ENCODE data around the gene PCDHGB3. TPM values are rescaled to one million over a fixed set of nuclear protein-coding genes. Genes with fewer than 3 reads are reported as not detected.

Gene PCDHGB3
- total RNA-seq, 1 donor from 2014 or later: 2.2 TPM

DNA sequence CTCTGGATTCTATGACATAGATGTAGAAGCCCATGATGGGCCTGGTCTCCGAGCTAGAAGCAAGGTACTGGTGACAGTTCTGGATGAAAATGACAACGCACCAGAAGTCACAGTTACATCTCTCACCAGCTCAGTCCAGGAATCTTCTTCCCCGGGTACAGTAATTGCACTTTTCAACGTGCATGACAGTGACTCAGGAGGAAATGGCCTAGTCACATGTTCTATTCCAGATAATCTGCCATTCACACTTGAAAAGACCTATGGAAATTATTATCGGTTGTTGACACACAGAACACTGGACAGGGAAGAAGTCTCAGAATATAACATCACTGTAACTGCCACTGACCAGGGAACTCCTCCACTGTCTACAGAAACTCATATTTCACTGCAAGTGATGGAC is 13.9 kb upstream of the PCDHGB3 start:
- no peak overlapping the region for H3K4me3 ChIP-seq
- DNase-seq (no peak), ATAC-seq (no peak)
- H3K4me1 ChIP-seq: no peaks in the 10 kb centered on the region
- H3K27me3 ChIP-seq (ENCODE audit: low read depth): peaks cover 27% of the 10 kb centered on the region
- H3K9me3 ChIP-seq: peaks cover 62% of the 10 kb centered on the region
- H3K36me3 ChIP-seq: no peaks in the 10 kb centered on the region
- H3K27ac ChIP-seq: no peak overlapping the region
- TF ChIP-seq, protein P1, sequence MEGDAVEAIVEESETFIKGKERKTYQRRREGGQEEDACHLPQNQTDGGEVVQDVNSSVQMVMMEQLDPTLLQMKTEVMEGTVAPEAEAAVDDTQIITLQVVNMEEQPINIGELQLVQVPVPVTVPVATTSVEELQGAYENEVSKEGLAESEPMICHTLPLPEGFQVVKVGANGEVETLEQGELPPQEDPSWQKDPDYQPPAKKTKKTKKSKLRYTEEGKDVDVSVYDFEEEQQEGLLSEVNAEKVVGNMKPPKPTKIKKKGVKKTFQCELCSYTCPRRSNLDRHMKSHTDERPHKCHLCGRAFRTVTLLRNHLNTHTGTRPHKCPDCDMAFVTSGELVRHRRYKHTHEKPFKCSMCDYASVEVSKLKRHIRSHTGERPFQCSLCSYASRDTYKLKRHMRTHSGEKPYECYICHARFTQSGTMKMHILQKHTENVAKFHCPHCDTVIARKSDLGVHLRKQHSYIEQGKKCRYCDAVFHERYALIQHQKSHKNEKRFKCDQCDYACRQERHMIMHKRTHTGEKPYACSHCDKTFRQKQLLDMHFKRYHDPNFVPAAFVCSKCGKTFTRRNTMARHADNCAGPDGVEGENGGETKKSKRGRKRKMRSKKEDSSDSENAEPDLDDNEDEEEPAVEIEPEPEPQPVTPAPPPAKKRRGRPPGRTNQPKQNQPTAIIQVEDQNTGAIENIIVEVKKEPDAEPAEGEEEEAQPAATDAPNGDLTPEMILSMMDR (IDR thresholded peaks at IDR 0.05): no peak
- intact Hi-C loops (cut with DNase I): no loop called here

DNA sequence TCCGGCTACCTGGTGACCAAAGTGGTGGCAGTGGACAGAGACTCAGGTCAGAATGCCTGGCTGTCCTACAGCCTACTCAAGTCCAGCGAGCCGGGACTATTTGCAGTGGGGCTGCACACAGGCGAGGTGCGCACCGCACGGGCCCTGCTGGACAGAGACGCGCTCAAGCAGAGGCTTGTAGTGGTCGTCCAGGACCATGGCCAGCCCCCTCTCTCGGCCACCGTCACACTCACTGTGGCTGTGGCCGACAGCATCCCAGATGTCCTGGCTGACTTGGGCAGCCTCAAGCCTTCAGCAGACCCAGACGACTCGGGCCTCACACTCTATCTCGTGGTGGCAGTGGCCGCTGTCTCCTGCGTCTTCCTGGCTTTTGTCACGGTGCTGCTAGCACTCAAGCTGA is 13.1 kb upstream of the PCDHGB3 start:
- no peaks in the 10 kb centered on the region for H3K36me3 ChIP-seq
- TF ChIP-seq, protein P1 (IDR thresholded peaks at IDR 0.05): no peak
- peaks cover 62% of the 10 kb centered on the region for H3K9me3 ChIP-seq
- DNase-seq (no peak), ATAC-seq (no peak)
- no peak overlapping the region for H3K27ac ChIP-seq
- intact Hi-C loops (cut with DNase I): no loop called here
- peaks cover 24% of the 10 kb centered on the region for H3K27me3 ChIP-seq (ENCODE audit: low read depth)
- H3K4me1 ChIP-seq: no peaks in the 10 kb centered on the region
- no peak overlapping the region for H3K4me3 ChIP-seq

GRCh38 chr5:141359790-141360426 is 10.1 kb upstream of the PCDHGB3 start, which contains the start of gene PCDHGB2:
PCDHGB2 (plus strand) TSS chr5:141359994; CDS start chr5:141360136, 142 bp downstream.
- intact Hi-C loops (cut with DNase I): no loop called here
- H3K27me3 ChIP-seq (ENCODE audit: low read depth): peaks cover 28% of the 10 kb centered on the region
- no peak for ATAC-seq
- H3K4me1 ChIP-seq: no peaks in the 10 kb centered on the region
- no peak for DNase-seq
- H3K36me3 ChIP-seq: no peaks in the 10 kb centered on the region
- H3K27ac ChIP-seq: no peak within 1 kb of the TSS
- TF ChIP-seq, protein P1 (IDR thresholded peaks at IDR 0.05): peak; percentile 37
- peak within 1 kb of the TSS; percentile 41 for H3K4me3 ChIP-seq
- peaks cover 78% of the 10 kb centered on the region for H3K9me3 ChIP-seq

GRCh38 chr5:141360685-141361084 is 9.4 kb upstream of the PCDHGB3 start:
- peaks cover 78% of the 10 kb centered on the region for H3K9me3 ChIP-seq
- H3K36me3 ChIP-seq: no peaks in the 10 kb centered on the region
- ATAC-seq (no peak), DNase-seq (no peak)
- H3K27ac ChIP-seq: no peak overlapping the region
- no peaks in the 10 kb centered on the region for H3K4me1 ChIP-seq
- intact Hi-C loops (cut with DNase I): no loop called here
- TF ChIP-seq, protein P1 (IDR thresholded peaks at IDR 0.05): no peak
- H3K27me3 ChIP-seq (ENCODE audit: low read depth): peaks cover 34% of the 10 kb centered on the region
- H3K4me3 ChIP-seq: no peak overlapping the region

GRCh38 chr5:141362719-141363118 is 7.3 kb upstream of the PCDHGB3 start:
- peaks cover 80% of the 10 kb centered on the region for H3K9me3 ChIP-seq
- peaks cover 49% of the 10 kb centered on the region for H3K27me3 ChIP-seq (ENCODE audit: low read depth)
- no peak for ATAC-seq
- no peaks in the 10 kb centered on the region for H3K36me3 ChIP-seq
- H3K4me3 ChIP-seq: no peak overlapping the region
- H3K4me1 ChIP-seq: no peaks in the 10 kb centered on the region
- no peak for DNase-seq
- no peak overlapping the region for H3K27ac ChIP-seq
- TF ChIP-seq, protein P1 (IDR thresholded peaks at IDR 0.05): no peak
- intact Hi-C loops (cut with DNase I): no loop called here
